ENCODE measurements around the gene SCN2B. TPM values are rescaled to one million over a fixed set of nuclear protein-coding genes. Genes with fewer than 3 reads are reported as not detected.

The SCN2B gene
- total and polyA plus RNA-seq, 5 donors from 2014 or later = not detected

- peak in 1 of 2 donors; percentile 39 for ATAC-seq (ENCODE audit: low read depth in 2 of 2)
- H3K27me3 ChIP-seq (ENCODE audit: control insufficient read depth, insufficient read depth, low read length) = no peaks in the 10 kb centered on the region
- no peaks in the 10 kb centered on the region for H3K27me3 Mint-ChIP-seq
- H3K9me3 Mint-ChIP-seq = peaks cover 0 to 2% (median 0%) of the 10 kb centered on the region in 7 donors
- H3K4me1 Mint-ChIP-seq = peaks cover 19 to 38% (median 28%) of the 10 kb centered on the region in 4 donors
- peak overlapping the region; percentile 59 for H3K27ac ChIP-seq (ENCODE audit: insufficient read depth, low read length, poor library complexity, severe bottlenecking)
- H3K4me3 Mint-ChIP-seq = peak overlapping the region in 3 of 4 donors; percentile 5 to 78 (median 65)
- no peaks in the 10 kb centered on the region for H3K9me3 ChIP-seq (ENCODE audit: control insufficient read depth in 2 of 2, low read length in 2 of 2)
- H3K36me3 ChIP-seq (ENCODE audit: control insufficient read depth, insufficient read depth, low read length) = peaks cover 67% of the 10 kb centered on the region
- peak overlapping the region; percentile 68 to 94 (median 89) for H3K27ac Mint-ChIP-seq
- peaks cover 31% of the 10 kb centered on the region for H3K36me3 Mint-ChIP-seq
- DNase-seq = no peak
- H3K4me1 ChIP-seq (ENCODE audit: control insufficient read depth, insufficient read depth, low read length, poor library complexity, severe bottlenecking) = peaks cover 46% of the 10 kb centered on the region
- peak overlapping the region; percentile 52 for H3K4me3 ChIP-seq (ENCODE audit: low read depth, low read length)
Observed at GRCh38 chr11:118206391-118207031, 30.1 kb upstream of the SCN2B start.

GRCh38 chr11:118205606-118206378 is 29.4 kb upstream of the SCN2B start:
- H3K27ac ChIP-seq (ENCODE audit: insufficient read depth, low read length, poor library complexity, severe bottlenecking) = no peak overlapping the region
- DNase-seq = no peak
- Mint-ChIP-seq H3K27ac (peak overlapping the region; percentile 68 to 94 (median 89)), H3K36me3 (peaks cover 27% of the 10 kb centered on the region), H3K9me3 (peaks cover 0 to 2% (median 0%) of the 10 kb centered on the region in 7 donors), H3K4me3 (peak overlapping the region in 3 of 4 donors; percentile 5 to 78 (median 65)), H3K4me1 (peaks cover 19 to 38% (median 26%) of the 10 kb centered on the region in 4 donors), H3K27me3 (no peaks in the 10 kb centered on the region)
- H3K4me3 ChIP-seq (ENCODE audit: low read depth, low read length) = peak overlapping the region; percentile 52
- H3K9me3 ChIP-seq (ENCODE audit: control insufficient read depth in 2 of 2, low read length in 2 of 2) = no peaks in the 10 kb centered on the region
- no peak for ATAC-seq (ENCODE audit: low read depth in 2 of 2)
- H3K27me3 ChIP-seq (ENCODE audit: control insufficient read depth, insufficient read depth, low read length) = no peaks in the 10 kb centered on the region
- H3K4me1 ChIP-seq (ENCODE audit: control insufficient read depth, insufficient read depth, low read length, poor library complexity, severe bottlenecking) = peaks cover 46% of the 10 kb centered on the region
- peaks cover 67% of the 10 kb centered on the region for H3K36me3 ChIP-seq (ENCODE audit: control insufficient read depth, insufficient read depth, low read length)

- Histone ChIP-seq H3K27ac (ENCODE audit: insufficient read depth, low read length, poor library complexity, severe bottlenecking) (no peak overlapping the region), H3K36me3 (ENCODE audit: control insufficient read depth, insufficient read depth, low read length) (peaks cover 54% of the 10 kb centered on the region), H3K9me3 (ENCODE audit: control insufficient read depth in 2 of 2, low read length in 2 of 2) (no peaks in the 10 kb centered on the region), H3K4me1 (ENCODE audit: control insufficient read depth, insufficient read depth, low read length, poor library complexity, severe bottlenecking) (peaks cover 46% of the 10 kb centered on the region), H3K27me3 (ENCODE audit: control insufficient read depth, insufficient read depth, low read length) (no peaks in the 10 kb centered on the region), H3K4me3 (ENCODE audit: low read depth, low read length) (peak overlapping the region; percentile 22)
- no peaks in the 10 kb centered on the region for H3K27me3 Mint-ChIP-seq
- H3K4me1 Mint-ChIP-seq = peaks cover 21 to 36% (median 28%) of the 10 kb centered on the region in 4 donors
- H3K27ac Mint-ChIP-seq = no peak overlapping the region
- DNase-seq = peak in 2 of 3 donors; percentile 43 to 79
- H3K4me3 Mint-ChIP-seq = no peak overlapping the region
- peak; percentile 62 to 67 for ATAC-seq (ENCODE audit: low read depth in 2 of 2)
- peaks cover 11% of the 10 kb centered on the region for H3K36me3 Mint-ChIP-seq
- H3K9me3 Mint-ChIP-seq = no peaks in the 10 kb centered on the region
Observed at GRCh38 chr11:118202599-118203422, 26.4 kb upstream of the SCN2B start.

- H3K27me3 ChIP-seq (ENCODE audit: control insufficient read depth, insufficient read depth, low read length) = no peaks in the 10 kb centered on the region
- peaks cover 16 to 31% (median 24%) of the 10 kb centered on the region in 4 donors for H3K4me1 Mint-ChIP-seq
Observed at GRCh38 chr11:118201966-118202365, 25.5 kb upstream of the SCN2B start.

GRCh38 chr11:118200901-118201680 is 24.7 kb upstream of the SCN2B start:
- no peaks in the 10 kb centered on the region for H3K9me3 ChIP-seq (ENCODE audit: control insufficient read depth in 2 of 2, low read length in 2 of 2)
- H3K27me3 ChIP-seq (ENCODE audit: control insufficient read depth, insufficient read depth, low read length) = no peaks in the 10 kb centered on the region
- Mint-ChIP-seq H3K9me3 (no peaks in the 10 kb centered on the region), H3K27me3 (no peaks in the 10 kb centered on the region), H3K36me3 (peaks cover 13% of the 10 kb centered on the region), H3K4me3 (no peak overlapping the region), H3K27ac (no peak overlapping the region), H3K4me1 (peaks cover 7 to 22% (median 15%) of the 10 kb centered on the region in 4 donors)
- no peak for DNase-seq
- peaks cover 61% of the 10 kb centered on the region for H3K36me3 ChIP-seq (ENCODE audit: control insufficient read depth, insufficient read depth, low read length)
- H3K4me3 ChIP-seq (ENCODE audit: low read depth, low read length) = no peak overlapping the region
- H3K4me1 ChIP-seq (ENCODE audit: control insufficient read depth, insufficient read depth, low read length, poor library complexity, severe bottlenecking) = peaks cover 34% of the 10 kb centered on the region
- ATAC-seq (ENCODE audit: low read depth in 2 of 2) = no peak
- H3K27ac ChIP-seq (ENCODE audit: insufficient read depth, low read length, poor library complexity, severe bottlenecking) = no peak overlapping the region

More at GRCh38 chr11:118201966-118202365, 25.5 kb upstream of the SCN2B start:
- ATAC-seq (ENCODE audit: low read depth in 2 of 2) = no peak
- DNase-seq = no peak
- Histone ChIP-seq H3K27ac (ENCODE audit: insufficient read depth, low read length, poor library complexity, severe bottlenecking) (no peak overlapping the region), H3K4me1 (ENCODE audit: control insufficient read depth, insufficient read depth, low read length, poor library complexity, severe bottlenecking) (peaks cover 43% of the 10 kb centered on the region), H3K36me3 (ENCODE audit: control insufficient read depth, insufficient read depth, low read length) (peaks cover 57% of the 10 kb centered on the region), H3K4me3 (ENCODE audit: low read depth, low read length) (no peak overlapping the region), H3K9me3 (ENCODE audit: control insufficient read depth in 2 of 2, low read length in 2 of 2) (no peaks in the 10 kb centered on the region)
- Mint-ChIP-seq H3K36me3 (peaks cover 13% of the 10 kb centered on the region), H3K4me3 (no peak overlapping the region), H3K9me3 (no peaks in the 10 kb centered on the region), H3K27ac (no peak overlapping the region), H3K27me3 (no peaks in the 10 kb centered on the region)

GRCh38 chr11:118200497-118200896 is 24.1 kb upstream of the SCN2B start:
- no peak overlapping the region for H3K27ac ChIP-seq (ENCODE audit: insufficient read depth, low read length, poor library complexity, severe bottlenecking)
- no peaks in the 10 kb centered on the region for H3K9me3 Mint-ChIP-seq

GRCh38 chr11:118199135-118199534 is 22.7 kb upstream of the SCN2B start:
- H3K36me3 ChIP-seq (ENCODE audit: control insufficient read depth, insufficient read depth, low read length) = peaks cover 66% of the 10 kb centered on the region
- ATAC-seq (ENCODE audit: low read depth in 2 of 2) (no peak), DNase-seq (no peak)
- Mint-ChIP-seq H3K27me3 (no peaks in the 10 kb centered on the region), H3K9me3 (no peaks in the 10 kb centered on the region), H3K4me1 (peaks cover 0 to 13% (median 8%) of the 10 kb centered on the region in 4 donors), H3K36me3 (peaks cover 25% of the 10 kb centered on the region), H3K27ac (peak overlapping the region in 2 of 3 donors; percentile 56 to 80), H3K4me3 (no peak overlapping the region)
- H3K4me1 ChIP-seq (ENCODE audit: control insufficient read depth, insufficient read depth, low read length, poor library complexity, severe bottlenecking) = peaks cover 22% of the 10 kb centered on the region
- no peak overlapping the region for H3K4me3 ChIP-seq (ENCODE audit: low read depth, low read length)
- no peaks in the 10 kb centered on the region for H3K27me3 ChIP-seq (ENCODE audit: control insufficient read depth, insufficient read depth, low read length)
- H3K9me3 ChIP-seq (ENCODE audit: control insufficient read depth in 2 of 2, low read length in 2 of 2) = no peaks in the 10 kb centered on the region
- H3K27ac ChIP-seq (ENCODE audit: insufficient read depth, low read length, poor library complexity, severe bottlenecking) = peak overlapping the region; percentile 28

More at GRCh38 chr11:118200497-118200896, 24.1 kb upstream of the SCN2B start:
- peaks cover 32% of the 10 kb centered on the region for H3K4me1 ChIP-seq (ENCODE audit: control insufficient read depth, insufficient read depth, low read length, poor library complexity, severe bottlenecking)
- H3K4me3 ChIP-seq (ENCODE audit: low read depth, low read length) = no peak overlapping the region
- peaks cover 15% of the 10 kb centered on the region for H3K36me3 Mint-ChIP-seq
- no peaks in the 10 kb centered on the region for H3K27me3 Mint-ChIP-seq
- peaks cover 60% of the 10 kb centered on the region for H3K36me3 ChIP-seq (ENCODE audit: control insufficient read depth, insufficient read depth, low read length)
- DNase-seq (no peak), ATAC-seq (ENCODE audit: low read depth in 2 of 2) (no peak)
- no peaks in the 10 kb centered on the region for H3K27me3 ChIP-seq (ENCODE audit: control insufficient read depth, insufficient read depth, low read length)
- H3K4me3 Mint-ChIP-seq = no peak overlapping the region
- no peaks in the 10 kb centered on the region for H3K9me3 ChIP-seq (ENCODE audit: control insufficient read depth in 2 of 2, low read length in 2 of 2)
- H3K4me1 Mint-ChIP-seq = peaks cover 4 to 16% (median 10%) of the 10 kb centered on the region in 4 donors
- H3K27ac Mint-ChIP-seq = peak overlapping the region in 2 of 3 donors; percentile 47 to 64

All from CD4-positive, CD25-positive, alpha-beta regulatory T cell (primary cell).